Naive B cell (primary cell): Measurements from ENCODE around the gene TRAPPC10. TPM values are rescaled to one million over a fixed set of nuclear protein-coding genes. Genes with fewer than 3 reads are reported as not detected.

ENCODE experiments used
- ATAC-seq, 2 donors: fragments of 150-1000 bp; cut with Tn5 transposase; 2 replicates each; pipeline ENCODE4 v1.10.0; 2021; ENCODE audit warnings: low read depth in 2 of 2, mild to moderate bottlenecking in 2 of 2, moderate library complexity in 2 of 2
- DNase-seq: peaks from one replicate; pipeline ENCODE4 v3.0.0; 2022
- H3K27ac Mint-ChIP-seq, 6 donors: one replicate each; pipeline ENCODE4 v1.8.0; 2020 to 2022; ENCODE audit warnings: mild to moderate bottlenecking in 6 of 6, mixed read lengths in 6 of 6, moderate library complexity in 5 of 6, inconsistent platforms in 2 of 6
- H3K27me3 Mint-ChIP-seq, 3 donors: one replicate each; pipeline ENCODE4 v1.8.0; 2021 to 2022; ENCODE audit warnings: mixed read lengths in 3 of 3, mild to moderate bottlenecking in 1 of 3
- H3K36me3 Mint-ChIP-seq, 2 donors: one replicate each; pipeline ENCODE4 v1.8.0; 2020 to 2022; ENCODE audit warnings: mixed read lengths in 2 of 2, inconsistent platforms in 1 of 2, mild to moderate bottlenecking in 1 of 2
- H3K4me1 Mint-ChIP-seq, 3 donors: one replicate each; pipeline ENCODE4 v1.8.0; 2020 to 2022; ENCODE audit warnings: mixed read lengths in 3 of 3, inconsistent platforms in 1 of 3, mild to moderate bottlenecking in 1 of 3, moderate library complexity in 1 of 3
- H3K4me3 Mint-ChIP-seq, 8 donors: one replicate each; pipeline ENCODE4 v1.8.0; 2020 to 2022; ENCODE audit warnings: mild to moderate bottlenecking in 8 of 8, mixed read lengths in 8 of 8, moderate library complexity in 8 of 8, inconsistent platforms in 2 of 8
- H3K9me3 Mint-ChIP-seq, 7 donors: one replicate each; pipeline ENCODE4 v1.8.0; 2020 to 2022; ENCODE audit warnings: mixed read lengths in 7 of 7, mild to moderate bottlenecking in 5 of 7, inconsistent platforms in 2 of 7, moderate library complexity in 1 of 7
- polyA plus RNA-seq, 6 donors: library from polyadenylated mRNA; unstranded; fragments of 300-500 nt; fragmentation: Illumina TruSeq; gene quantifications; one replicate each; pipeline ENCODE4 v1.2.3, GENCODE V29; 2021; ENCODE audit warnings: low read depth in 6 of 6

TRAPPC10 gene
- polyA plus RNA-seq, 6 donors from 2014 or later: 23.9 to 32.2 (median 28.0) TPM

GRCh38 chr21:44018127-44018526 lies 6.0 kb downstream of the TRAPPC10 start:
- ATAC-seq: no peak

GRCh38 chr21:44018813-44019567 lies 6.9 kb downstream of the TRAPPC10 start:
- Mint-ChIP-seq H3K27me3 (no peaks in the 10 kb centered on the region), H3K4me3 (peak overlapping the region in 5 of 8 donors; percentile 15 to 64 (median 41)), H3K27ac (peak overlapping the region; percentile 28 to 90 (median 59)), H3K9me3 (no peaks in the 10 kb centered on the region), H3K36me3 (no peaks in the 10 kb centered on the region), H3K4me1 (peaks cover 48 to 97% (median 78%) of the 10 kb centered on the region in 3 donors)
- DNase-seq (no peak), ATAC-seq (no peak)

More at GRCh38 chr21:44018127-44018526, 6.0 kb downstream of the TRAPPC10 start:
- no peaks in the 10 kb centered on the region for H3K36me3 Mint-ChIP-seq
- H3K9me3 Mint-ChIP-seq: no peaks in the 10 kb centered on the region
- H3K27me3 Mint-ChIP-seq: no peaks in the 10 kb centered on the region
- H3K27ac Mint-ChIP-seq: peak overlapping the region in 1 of 6 donors; percentile 54
- no peak for DNase-seq
- peak overlapping the region in 1 of 8 donors; percentile 50 for H3K4me3 Mint-ChIP-seq
- H3K4me1 Mint-ChIP-seq: peaks cover 54 to 97% (median 82%) of the 10 kb centered on the region in 3 donors

GRCh38 chr21:44019568-44019958 lies 7.5 kb downstream of the TRAPPC10 start:
- DNase-seq: no peak
- no peaks in the 10 kb centered on the region for H3K27me3 Mint-ChIP-seq
- peaks cover 49 to 96% (median 77%) of the 10 kb centered on the region in 3 donors for H3K4me1 Mint-ChIP-seq
- no peaks in the 10 kb centered on the region for H3K9me3 Mint-ChIP-seq
- H3K4me3 Mint-ChIP-seq: peak overlapping the region in 3 of 8 donors; percentile 6 to 41 (median 15)
- peak overlapping the region; percentile 28 to 85 (median 59) for H3K27ac Mint-ChIP-seq
- no peaks in the 10 kb centered on the region for H3K36me3 Mint-ChIP-seq
- no peak for ATAC-seq

GRCh38 chr21:44020551-44020950 lies 8.4 kb downstream of the TRAPPC10 start:
- Mint-ChIP-seq H3K4me3 (peak overlapping the region in 1 of 8 donors; percentile 35), H3K27me3 (no peaks in the 10 kb centered on the region), H3K27ac (peak overlapping the region in 2 of 6 donors; percentile 71 to 74), H3K36me3 (no peaks in the 10 kb centered on the region), H3K9me3 (no peaks in the 10 kb centered on the region), H3K4me1 (peaks cover 57 to 95% (median 83%) of the 10 kb centered on the region in 3 donors)
- no peak for ATAC-seq
- no peak for DNase-seq

- H3K27me3 Mint-ChIP-seq: no peaks in the 10 kb centered on the region
- no peaks in the 10 kb centered on the region for H3K36me3 Mint-ChIP-seq
- H3K27ac Mint-ChIP-seq: peak overlapping the region in 5 of 6 donors; percentile 39 to 89 (median 71)
- no peaks in the 10 kb centered on the region for H3K9me3 Mint-ChIP-seq
- peaks cover 58 to 95% (median 83%) of the 10 kb centered on the region in 3 donors for H3K4me1 Mint-ChIP-seq
- H3K4me3 Mint-ChIP-seq: no peak overlapping the region
- ATAC-seq (no peak), DNase-seq (no peak)
Observed at GRCh38 chr21:44021064-44021463, 9.0 kb downstream of the TRAPPC10 start.

GRCh38 chr21:44024257-44024656 lies 12.1 kb downstream of the TRAPPC10 start:
- H3K9me3 Mint-ChIP-seq: peaks cover 0 to 2% (median 0%) of the 10 kb centered on the region in 7 donors
- ATAC-seq: no peak
- peak overlapping the region in 1 of 8 donors; percentile 13 for H3K4me3 Mint-ChIP-seq
- H3K27me3 Mint-ChIP-seq: no peaks in the 10 kb centered on the region
- peaks cover 56 to 94% (median 86%) of the 10 kb centered on the region in 3 donors for H3K4me1 Mint-ChIP-seq
- H3K36me3 Mint-ChIP-seq: peaks cover 0 to 8% of the 10 kb centered on the region in 2 donors
- H3K27ac Mint-ChIP-seq: no peak overlapping the region
- DNase-seq: no peak

- Mint-ChIP-seq H3K36me3 (peaks cover 0 to 8% of the 10 kb centered on the region in 2 donors), H3K4me1 (peaks cover 54 to 94% (median 86%) of the 10 kb centered on the region in 3 donors), H3K4me3 (peak overlapping the region in 4 of 8 donors; percentile 9 to 65 (median 46)), H3K9me3 (peaks cover 0 to 2% (median 0%) of the 10 kb centered on the region in 7 donors), H3K27me3 (no peaks in the 10 kb centered on the region), H3K27ac (peak overlapping the region in 4 of 6 donors; percentile 17 to 89 (median 64))
- ATAC-seq (peak in 1 of 2 donors; percentile 15), DNase-seq (no peak)
Observed at GRCh38 chr21:44024887-44025353, 12.8 kb downstream of the TRAPPC10 start.

GRCh38 chr21:44027607-44028286 lies 15.6 kb downstream of the TRAPPC10 start:
- DNase-seq (no peak), ATAC-seq (no peak)
- Mint-ChIP-seq H3K4me3 (peak overlapping the region in 1 of 8 donors; percentile 36), H3K36me3 (peaks cover 3 to 10% of the 10 kb centered on the region in 2 donors), H3K27me3 (no peaks in the 10 kb centered on the region), H3K4me1 (peaks cover 47 to 87% (median 80%) of the 10 kb centered on the region in 3 donors), H3K27ac (peak overlapping the region in 1 of 6 donors; percentile 45), H3K9me3 (peaks cover 0 to 2% (median 0%) of the 10 kb centered on the region in 7 donors)

- Mint-ChIP-seq H3K4me1 (peaks cover 47 to 82% (median 75%) of the 10 kb centered on the region in 3 donors), H3K36me3 (peaks cover 8 to 15% of the 10 kb centered on the region in 2 donors), H3K4me3 (peak overlapping the region in 1 of 8 donors; percentile 36), H3K27me3 (no peaks in the 10 kb centered on the region), H3K9me3 (peaks cover 0 to 2% (median 0%) of the 10 kb centered on the region in 7 donors), H3K27ac (peak overlapping the region in 3 of 6 donors; percentile 36 to 47 (median 45))
- DNase-seq (no peak), ATAC-seq (no peak)
Observed at GRCh38 chr21:44028287-44028659, 16.2 kb downstream of the TRAPPC10 start.

- no peak overlapping the region for H3K4me3 Mint-ChIP-seq
- ATAC-seq: no peak
Observed at GRCh38 chr21:44029460-44030087, 17.5 kb downstream of the TRAPPC10 start.

GRCh38 chr21:44035244-44035643 lies 23.1 kb downstream of the TRAPPC10 start:
- peaks cover 20 to 38% of the 10 kb centered on the region in 2 donors for H3K36me3 Mint-ChIP-seq
- H3K27me3 Mint-ChIP-seq: no peaks in the 10 kb centered on the region
- ATAC-seq: no peak

More at GRCh38 chr21:44029460-44030087, 17.5 kb downstream of the TRAPPC10 start:
- Mint-ChIP-seq H3K9me3 (peaks cover 0 to 2% (median 0%) of the 10 kb centered on the region in 7 donors), H3K4me1 (peaks cover 47 to 71% (median 67%) of the 10 kb centered on the region in 3 donors), H3K27ac (peak overlapping the region in 1 of 6 donors; percentile 81), H3K36me3 (peaks cover 9 to 24% of the 10 kb centered on the region in 2 donors), H3K27me3 (no peaks in the 10 kb centered on the region)
- DNase-seq: no peak

GRCh38 chr21:44038063-44038462 lies 26.0 kb downstream of the TRAPPC10 start:
- peaks cover 15 to 33% of the 10 kb centered on the region in 2 donors for H3K36me3 Mint-ChIP-seq
- H3K4me1 Mint-ChIP-seq: peaks cover 0 to 18% (median 4%) of the 10 kb centered on the region in 3 donors
- no peaks in the 10 kb centered on the region for H3K9me3 Mint-ChIP-seq
- DNase-seq (no peak), ATAC-seq (no peak)
- peak overlapping the region in 3 of 6 donors; percentile 19 to 70 (median 30) for H3K27ac Mint-ChIP-seq
- no peak overlapping the region for H3K4me3 Mint-ChIP-seq
- no peaks in the 10 kb centered on the region for H3K27me3 Mint-ChIP-seq

More at GRCh38 chr21:44035244-44035643, 23.1 kb downstream of the TRAPPC10 start:
- H3K4me3 Mint-ChIP-seq: no peak overlapping the region
- no peaks in the 10 kb centered on the region for H3K9me3 Mint-ChIP-seq
- no peak for DNase-seq
- H3K27ac Mint-ChIP-seq: peak overlapping the region in 1 of 6 donors; percentile 29
- H3K4me1 Mint-ChIP-seq: peaks cover 14 to 23% (median 21%) of the 10 kb centered on the region in 3 donors

GRCh38 chr21:44039828-44040227 lies 27.7 kb downstream of the TRAPPC10 start:
- Mint-ChIP-seq H3K27me3 (no peaks in the 10 kb centered on the region), H3K4me3 (no peak overlapping the region), H3K9me3 (no peaks in the 10 kb centered on the region), H3K36me3 (peaks cover 11 to 23% of the 10 kb centered on the region in 2 donors), H3K27ac (no peak overlapping the region), H3K4me1 (peaks cover 5 to 11% (median 10%) of the 10 kb centered on the region in 3 donors)
- DNase-seq (no peak), ATAC-seq (no peak)
